HepG2 (cell line): ENCODE measurements around the gene BMP2K. TPM values are rescaled to one million over a fixed set of nuclear protein-coding genes. Genes with fewer than 3 reads are reported as not detected.
A peak's percentile ranks its signal among the peaks of the same experiment; 100 is the strongest.

Source experiments
- ARNT2 ChIP-seq: sonication (generic); formaldehyde crosslinking; IDR thresholded peaks from 2 replicates; pipeline ENCODE4 v1.8.0; 2022; ENCODE audit warnings: mild to moderate bottlenecking, low read depth, missing genetic modification reagents, moderate library complexity
- CBX2 ChIP-seq, 2 experiments: fragments of 200-600 bp in 1 of 2; sonication (generic); formaldehyde crosslinking in 1 of 2; IDR thresholded peaks; 2 replicates each; pipeline versions ENCODE4 v1.7.0 to v1.8.1; 2018 to 2022; ENCODE audit warnings: low read depth in 2 of 2, low read length in 1 of 2, mild to moderate bottlenecking in 1 of 2, missing genetic modification reagents in 1 of 2
- DPF2 ChIP-seq: sonication (generic); formaldehyde crosslinking; IDR thresholded peaks from 2 replicates; pipeline ENCODE4 v1.4.0; 2020; ENCODE audit warnings: mild to moderate bottlenecking, low read depth, missing genetic modification reagents, borderline replicate concordance
- E2F2 ChIP-seq: sonication (generic); formaldehyde crosslinking; IDR thresholded peaks from 2 replicates; pipeline ENCODE4 v1.4.0; 2020; ENCODE audit warnings: missing genetic modification reagents, borderline replicate concordance
- FOXK1 ChIP-seq: sonication (generic); formaldehyde crosslinking; IDR thresholded peaks from 2 replicates; pipeline ENCODE4 v1.4.0; 2020; ENCODE audit warnings: low read depth, missing genetic modification reagents, borderline replicate concordance
- GABPB1 ChIP-seq: IDR thresholded peaks from 2 replicates; pipeline ENCODE4 v1.6.1; 2016; ENCODE audit warnings: mild to moderate bottlenecking, missing genetic modification reagents, moderate library complexity, missing compliant biosample characterization
- GPN1 ChIP-seq: sonication (generic); formaldehyde crosslinking; IDR thresholded peaks from 2 replicates; pipeline ENCODE4 v1.5.1; 2020; ENCODE audit warnings: missing genetic modification reagents, borderline replicate concordance
- HOMEZ ChIP-seq: IDR thresholded peaks from 2 replicates; pipeline ENCODE4 v1.6.1; 2016; ENCODE audit warnings: low read depth
- MBD4 ChIP-seq: IDR thresholded peaks from 2 replicates; pipeline ENCODE4 v1.6.1; 2012; ENCODE audit warnings: low read length, inconsistent platforms, borderline replicate concordance
- SALL1 ChIP-seq: sonication (generic); formaldehyde crosslinking; IDR thresholded peaks from 2 replicates; pipeline ENCODE4 v1.8.0; 2022; ENCODE audit warnings: mild to moderate bottlenecking, missing genetic modification reagents
- TBP ChIP-seq: sonication (generic); formaldehyde crosslinking; IDR thresholded peaks from 2 replicates; pipeline ENCODE4 v1.5.0; 2020; ENCODE audit warnings: missing genetic modification reagents
- TOE1 ChIP-seq: sonication (generic); formaldehyde crosslinking; IDR thresholded peaks from 2 replicates; pipeline ENCODE4 v1.4.0; 2020; ENCODE audit warnings: mild to moderate bottlenecking, missing genetic modification reagents
- TRAFD1 ChIP-seq: sonication (generic); formaldehyde crosslinking; IDR thresholded peaks from 2 replicates; pipeline ENCODE4 v1.5.1; 2020; ENCODE audit warnings: missing genetic modification reagents, mild to moderate bottlenecking, borderline replicate concordance
- U2AF2 ChIP-seq: fragments of 200-400 bp; formaldehyde crosslinking; IDR thresholded peaks from 2 replicates; pipeline ENCODE4 v1.6.1; 2017; ENCODE audit warnings: low read depth, mild to moderate bottlenecking, low read length
- XRCC5 ChIP-seq: fragments of 200-400 bp; formaldehyde crosslinking; optimal IDR thresholded peaks from 2 replicates; pipeline ENCODE3; 2017; ENCODE audit warnings: mild to moderate bottlenecking, low read length
- YEATS4 ChIP-seq: sonication (generic); formaldehyde crosslinking; IDR thresholded peaks from 2 replicates; pipeline ENCODE4 v1.4.0; 2020; ENCODE audit warnings: missing genetic modification reagents, borderline replicate concordance
- ZIK1 ChIP-seq: sonication (generic); formaldehyde crosslinking; IDR thresholded peaks from 2 replicates; pipeline ENCODE4 v1.5.0; 2020; ENCODE audit warnings: mild to moderate bottlenecking, low read depth, missing genetic modification reagents, borderline replicate concordance
- ZNF207 ChIP-seq: fragments of 450-650 bp; IDR thresholded peaks from 2 replicates; pipeline ENCODE4 v1.6.1; 2016; ENCODE audit warnings: antibody characterized with exemption, borderline replicate concordance
- ZNF501 ChIP-seq: sonication (generic); formaldehyde crosslinking; IDR thresholded peaks from 2 replicates; pipeline ENCODE4 v1.5.1; 2020; ENCODE audit warnings: mild to moderate bottlenecking, moderate library complexity, missing genetic modification reagents
- ZNF720 ChIP-seq: sonication (generic); formaldehyde crosslinking; IDR thresholded peaks from 2 replicates; pipeline ENCODE4 v1.4.0; 2020; ENCODE audit warnings: missing genetic modification reagents
- ZNF768 ChIP-seq: sonication (generic); formaldehyde crosslinking; IDR thresholded peaks from 2 replicates; pipeline ENCODE4 v1.4.0; 2020; ENCODE audit warnings: missing genetic modification reagents
- polyA plus RNA-seq, 8 experiments: library from polyadenylated mRNA; depleted of rRNA in 3 of 8; stranded (reverse) in 7 of 8; unstranded in 1 of 8; fragments of >200 nt; fragmentation: Illumina TruSeq in 4 of 8; extraction: Trizol in 4 of 8; gene quantifications; 2 replicates each; pipeline versions ENCODE4 v1.2.1 to v1.2.3, GENCODE V29; 2011 to 2016; ENCODE audit warnings: low read depth in 4 of 8, missing spikeins in 1 of 8, mixed read lengths in 1 of 8; ENCODE audit not compliant: insufficient read depth in 1 of 8
- total RNA-seq, 5 experiments: library from RNA; depleted of rRNA; stranded (reverse); fragments of >200 nt; fragmentation: Illumina TruSeq; extraction: Trizol; gene quantifications; 2 replicates each; pipeline ENCODE4 v1.2.3, GENCODE V29; 2016; ENCODE audit warnings: low read depth in 1 of 5
- TF ChIP-seq, protein P1 (sequence below): sonication (generic); formaldehyde crosslinking; IDR thresholded peaks from 2 replicates; pipeline ENCODE4 v1.8.0; 2022; ENCODE audit warnings: missing genetic modification reagents, mild to moderate bottlenecking, inconsistent platforms, borderline replicate concordance
- TF ChIP-seq, protein P2 (sequence below): sonication (generic); formaldehyde crosslinking; IDR thresholded peaks from 2 replicates; pipeline ENCODE4 v1.8.1; 2023; ENCODE audit warnings: mild to moderate bottlenecking, missing genetic modification reagents, borderline replicate concordance
- TF ChIP-seq, protein P3 (sequence below): sonication (generic); formaldehyde crosslinking; IDR thresholded peaks from 2 replicates; pipeline ENCODE4 v1.8.1; 2022; ENCODE audit warnings: mild to moderate bottlenecking, missing genetic modification reagents

The BMP2K gene
- total and polyA plus RNA-seq, 2 of the 13 experiments (the other 11 are each of a cell fraction or from before 2014, with no cell fraction given): 8.6 to 15.2 TPM

- no peak for TF ChIP-seq CBX2 (IDR thresholded peaks at IDR 0.05; ENCODE audit: low read depth, low read length)
- no peak for TF ChIP-seq CBX2 (CRISPR knock-in tag; IDR thresholded peaks at IDR 0.05; ENCODE audit: low read depth)
- no peak for TF ChIP-seq DPF2
- TF ChIP-seq FOXK1: peak; percentile 68; the same call in 1 of the 2 replicates
- TF ChIP-seq, protein P1, sequence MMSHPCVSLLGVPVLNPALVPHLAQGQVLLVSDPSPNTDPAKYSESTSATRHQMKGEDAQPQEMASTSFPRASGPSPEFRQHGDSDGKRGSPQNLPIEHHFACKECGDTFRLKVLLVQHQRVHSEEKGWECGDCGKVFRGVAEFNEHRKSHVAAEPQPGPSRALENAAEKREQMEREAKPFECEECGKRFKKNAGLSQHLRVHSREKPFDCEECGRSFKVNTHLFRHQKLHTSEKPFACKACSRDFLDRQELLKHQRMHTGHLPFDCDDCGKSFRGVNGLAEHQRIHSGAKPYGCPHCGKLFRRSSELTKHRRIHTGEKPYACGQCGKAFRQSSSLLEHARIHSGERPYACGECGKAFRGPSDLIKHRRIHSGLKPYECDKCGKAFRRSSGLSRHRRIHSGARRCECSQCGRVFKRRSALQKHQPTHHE: no peak
- TF ChIP-seq TRAFD1 (CRISPR knock-in tag): no peak
- no peak for TF ChIP-seq E2F2 (CRISPR knock-in tag)
- no peak for TF ChIP-seq ZNF207
- no peak for TF ChIP-seq GPN1 (CRISPR knock-in tag)
- no peak for TF ChIP-seq ARNT2 (CRISPR knock-in tag)
- no peak for TF ChIP-seq XRCC5
- no peak; the same call in 1 of the 2 replicates for TF ChIP-seq YEATS4 (CRISPR knock-in tag)
- no peak for TF ChIP-seq ZNF501
- no peak for TF ChIP-seq U2AF2
- TF ChIP-seq SALL1 (CRISPR knock-in tag): peak; percentile 69; the same call in 1 of the 2 replicates
- TF ChIP-seq ZNF768 (CRISPR knock-in tag): no peak
- TF ChIP-seq ZNF720: no peak
- TF ChIP-seq HOMEZ (CRISPR knock-in tag): peak; percentile 96
- TF ChIP-seq, protein P2, sequence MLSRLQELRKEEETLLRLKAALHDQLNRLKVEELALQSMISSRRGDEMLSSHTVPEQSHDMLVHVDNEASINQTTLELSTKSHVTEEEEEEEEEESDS (CRISPR knock-in tag): no peak
- no peak for TF ChIP-seq GABPB1 (CRISPR knock-in tag)
- TF ChIP-seq ZIK1: no peak
- TF ChIP-seq TBP (CRISPR knock-in tag): no peak
- no peak for TF ChIP-seq TOE1 (CRISPR knock-in tag)
- no peak; the same call in 1 of the 2 replicates for TF ChIP-seq MBD4
- TF ChIP-seq, protein P3, sequence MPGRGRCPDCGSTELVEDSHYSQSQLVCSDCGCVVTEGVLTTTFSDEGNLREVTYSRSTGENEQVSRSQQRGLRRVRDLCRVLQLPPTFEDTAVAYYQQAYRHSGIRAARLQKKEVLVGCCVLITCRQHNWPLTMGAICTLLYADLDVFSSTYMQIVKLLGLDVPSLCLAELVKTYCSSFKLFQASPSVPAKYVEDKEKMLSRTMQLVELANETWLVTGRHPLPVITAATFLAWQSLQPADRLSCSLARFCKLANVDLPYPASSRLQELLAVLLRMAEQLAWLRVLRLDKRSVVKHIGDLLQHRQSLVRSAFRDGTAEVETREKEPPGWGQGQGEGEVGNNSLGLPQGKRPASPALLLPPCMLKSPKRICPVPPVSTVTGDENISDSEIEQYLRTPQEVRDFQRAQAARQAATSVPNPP (CRISPR knock-in tag): no peak
These were observed 86.2 kb downstream of the BMP2K start (continued) for GRCh38 chr4:78862314-78862737.
